Subcutaneous abdominal adipose tissue (tissue), 5 donors: Measurements from ENCODE around the gene ZNF546.

Experiments
- H3K27ac ChIP-seq: one replicate; pipeline ENCODE4 v1.7.0; 2013; ENCODE audit warnings: low read depth, mild to moderate bottlenecking, inconsistent platforms, low read length, moderate library complexity
- H3K27me3 ChIP-seq, 5 donors: one replicate each; pipeline ENCODE4 v1.7.0; 2013; ENCODE audit warnings: low read length in 5 of 5, inconsistent platforms in 1 of 5; ENCODE audit not compliant: control insufficient read depth in 5 of 5, insufficient read depth in 4 of 5
- H3K36me3 ChIP-seq, 5 donors: one replicate each; pipeline ENCODE4 v1.7.0; 2013; ENCODE audit warnings: low read length in 5 of 5; ENCODE audit not compliant: control insufficient read depth in 5 of 5, insufficient read depth in 5 of 5
- H3K4me1 ChIP-seq, 5 donors: one replicate each; pipeline ENCODE4 v1.7.0; 2013; ENCODE audit warnings: low read length in 5 of 5, mild to moderate bottlenecking in 3 of 5, moderate library complexity in 1 of 5; ENCODE audit not compliant: control insufficient read depth in 5 of 5, insufficient read depth in 5 of 5
- H3K4me3 ChIP-seq, 5 donors: one replicate each; pipeline ENCODE4 v1.7.0; 2013; ENCODE audit warnings: low read length in 5 of 5, low read depth in 1 of 5
- H3K9ac ChIP-seq, 5 donors: one replicate each; pipeline ENCODE4 v1.7.0; 2013; ENCODE audit warnings: low read length in 5 of 5, mild to moderate bottlenecking in 4 of 5, moderate library complexity in 3 of 5
- H3K9me3 ChIP-seq, 5 donors: one replicate each; pipeline ENCODE4 v1.7.0; 2013; ENCODE audit warnings: low read length in 5 of 5; ENCODE audit not compliant: control insufficient read depth in 5 of 5
- donor health status: healthy.
- donor health status: healthy.
- donor health status: healthy.
- donor health status: healthy.
- donor health status: healthy.

The ZNF546 gene

DNA sequence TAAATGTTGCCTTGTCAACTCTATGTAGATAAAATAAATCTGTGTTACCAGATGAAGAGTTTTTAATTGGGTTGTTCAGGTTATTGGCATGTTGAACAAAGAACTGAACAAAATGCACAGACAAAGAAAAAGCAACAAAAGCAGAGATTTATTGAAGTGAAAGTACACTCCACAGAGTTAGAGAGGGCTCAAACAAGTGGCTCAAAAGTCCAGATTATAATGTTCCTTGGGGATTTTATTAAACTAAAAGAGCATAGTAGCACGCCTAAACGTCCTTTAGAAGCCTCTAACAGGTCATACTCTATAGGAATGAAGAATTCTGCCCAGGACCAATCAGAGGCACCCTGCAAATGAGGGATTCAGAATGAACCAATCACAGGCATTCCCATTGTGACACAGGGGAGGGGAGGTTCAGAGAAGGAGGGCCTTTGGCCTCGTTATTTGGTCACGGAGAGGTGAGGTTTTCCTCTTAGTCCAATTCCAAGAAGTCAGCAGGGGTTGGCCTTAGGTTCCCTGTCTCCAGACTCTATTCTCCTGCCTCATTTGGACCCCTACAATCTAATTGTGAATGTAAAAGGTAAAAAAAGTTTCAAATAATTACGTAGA is 13.1 kb upstream of the ZNF546 start:
- H3K27ac ChIP-seq: no peak overlapping the region
- H3K9ac ChIP-seq: no peak overlapping the region
- H3K4me1 ChIP-seq: peaks cover 0 to 4% (median 0%) of the 10 kb centered on the region in 5 donors
- peaks cover 5 to 16% (median 14%) of the 10 kb centered on the region in 5 donors for H3K9me3 ChIP-seq
- H3K36me3 ChIP-seq: peaks cover 7 to 38% (median 25%) of the 10 kb centered on the region in 5 donors
- no peaks in the 10 kb centered on the region for H3K27me3 ChIP-seq
- H3K4me3 ChIP-seq: no peak overlapping the region

DNA sequence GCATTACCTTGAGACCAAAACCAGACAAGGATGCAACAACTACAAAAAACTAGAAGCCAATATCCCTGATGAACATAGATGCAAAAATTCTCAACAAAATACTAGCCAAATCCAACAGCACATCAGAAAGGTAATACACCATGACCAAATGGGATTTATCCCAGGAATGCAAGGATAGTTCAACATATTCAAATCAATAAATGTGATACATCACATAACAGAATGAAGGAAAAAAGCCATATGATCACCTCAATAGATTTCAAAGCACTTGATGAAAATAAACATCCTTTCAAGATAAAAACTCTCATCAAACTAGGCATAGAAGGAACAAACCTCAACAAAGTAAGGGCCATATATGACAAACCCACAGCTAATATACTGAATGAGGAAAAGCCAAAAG is 10.2 kb upstream of the ZNF546 start:
- no peaks in the 10 kb centered on the region for H3K4me1 ChIP-seq
- H3K36me3 ChIP-seq: peaks cover under 1 to 11% (median 7%) of the 10 kb centered on the region in 5 donors
- H3K27ac ChIP-seq: no peak overlapping the region
- no peak overlapping the region for H3K4me3 ChIP-seq
- H3K9ac ChIP-seq: no peak overlapping the region
- H3K27me3 ChIP-seq: no peaks in the 10 kb centered on the region
- H3K9me3 ChIP-seq: peaks cover 5 to 16% (median 14%) of the 10 kb centered on the region in 5 donors

DNA sequence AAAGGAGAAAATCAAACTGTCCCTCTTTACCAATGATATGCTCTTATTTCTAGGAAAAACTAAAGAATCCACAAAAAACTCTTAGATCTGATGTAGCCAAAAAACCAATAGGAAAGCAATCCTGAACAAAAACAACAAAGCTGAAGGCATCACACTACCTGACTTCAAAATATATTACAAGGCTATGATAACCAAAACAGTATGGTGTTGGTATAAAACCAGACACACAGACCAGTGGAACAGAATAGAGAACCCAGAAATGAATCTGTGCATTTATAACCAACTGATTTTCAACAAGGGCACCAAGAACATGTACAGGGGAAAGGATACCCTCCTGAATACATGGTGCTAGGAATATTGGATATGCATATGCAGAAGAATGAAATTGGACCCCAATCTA is 9.7 kb upstream of the ZNF546 start:
- H3K4me3 ChIP-seq: no peak overlapping the region
- no peaks in the 10 kb centered on the region for H3K27me3 ChIP-seq
- H3K4me1 ChIP-seq: no peaks in the 10 kb centered on the region
- peaks cover 5 to 16% (median 14%) of the 10 kb centered on the region in 5 donors for H3K9me3 ChIP-seq
- no peak overlapping the region for H3K27ac ChIP-seq
- H3K9ac ChIP-seq: no peak overlapping the region
- H3K36me3 ChIP-seq: peaks cover 0 to 8% (median 5%) of the 10 kb centered on the region in 5 donors

DNA sequence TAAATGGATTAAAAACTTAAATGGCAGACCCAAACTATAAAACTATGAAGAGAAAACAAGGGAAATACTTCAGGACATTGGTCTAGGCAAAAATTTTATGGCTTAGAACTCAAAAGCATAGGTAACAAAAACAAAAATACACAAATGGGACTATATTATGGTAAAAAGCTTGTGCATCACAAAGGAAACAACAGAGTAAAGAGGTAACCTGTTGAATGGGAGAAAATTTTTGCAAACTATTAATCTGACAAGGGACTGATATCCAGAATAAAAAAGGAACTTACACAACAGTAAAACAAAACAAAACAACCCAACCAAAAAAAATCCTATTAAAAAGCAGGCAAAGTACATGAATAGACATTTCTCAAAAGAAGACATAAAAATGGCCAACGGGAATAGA is 9.3 kb upstream of the ZNF546 start:
- Histone ChIP-seq H3K27me3 (no peaks in the 10 kb centered on the region), H3K27ac (no peak overlapping the region), H3K4me1 (no peaks in the 10 kb centered on the region), H3K9me3 (peaks cover 5 to 16% (median 14%) of the 10 kb centered on the region in 5 donors), H3K9ac (no peak overlapping the region), H3K4me3 (no peak overlapping the region), H3K36me3 (peaks cover 0 to 4% (median 1%) of the 10 kb centered on the region in 5 donors)

GRCh38 chr19:39993605-39994004 is 3.3 kb upstream of the ZNF546 start:
- Histone ChIP-seq H3K36me3 (no peaks in the 10 kb centered on the region), H3K9me3 (peaks cover 0 to 9% (median 0%) of the 10 kb centered on the region in 5 donors), H3K4me1 (peaks cover 0 to 22% (median 17%) of the 10 kb centered on the region in 5 donors), H3K9ac (no peak overlapping the region), H3K27ac (no peak overlapping the region), H3K4me3 (no peak overlapping the region), H3K27me3 (no peaks in the 10 kb centered on the region)

DNA sequence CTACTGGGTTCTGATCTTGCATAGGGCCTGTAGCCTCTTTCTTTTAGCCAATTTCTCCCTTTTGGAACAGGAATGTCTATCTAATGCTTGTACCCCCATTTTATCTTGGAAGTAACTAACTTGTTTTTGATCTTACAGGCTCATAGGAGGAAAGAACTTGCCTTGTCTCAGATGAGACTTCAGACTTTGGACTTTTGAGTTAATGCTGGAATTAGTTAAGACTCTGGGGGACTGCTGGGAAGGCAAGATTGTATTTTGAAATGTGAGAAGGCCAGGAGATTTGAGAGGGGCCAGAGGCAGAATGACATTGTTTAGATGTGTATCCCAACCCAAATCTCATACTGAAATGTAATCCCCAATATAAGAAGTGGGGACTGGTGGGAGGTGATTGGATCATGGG is 2.5 kb upstream of the ZNF546 start:
- Histone ChIP-seq H3K36me3 (no peaks in the 10 kb centered on the region), H3K9me3 (peaks cover 0 to 9% (median 0%) of the 10 kb centered on the region in 5 donors), H3K4me1 (peaks cover 0 to 22% (median 17%) of the 10 kb centered on the region in 5 donors), H3K9ac (no peak overlapping the region), H3K27me3 (no peaks in the 10 kb centered on the region), H3K27ac (no peak overlapping the region), H3K4me3 (no peak overlapping the region)

GRCh38 chr19:39995794-39996193 is 1.1 kb upstream of the ZNF546 start:
- peak overlapping the region in 1 of 5 donors; percentile 98 for H3K9ac ChIP-seq
- H3K9me3 ChIP-seq: peaks cover 0 to 9% (median 0%) of the 10 kb centered on the region in 5 donors
- H3K27me3 ChIP-seq: no peaks in the 10 kb centered on the region
- peaks cover 0 to 22% (median 17%) of the 10 kb centered on the region in 5 donors for H3K4me1 ChIP-seq
- H3K36me3 ChIP-seq: peaks cover 0 to 7% (median 0%) of the 10 kb centered on the region in 5 donors
- no peak overlapping the region for H3K27ac ChIP-seq
- peak overlapping the region in 4 of 5 donors; percentile 86 to 91 (median 90) for H3K4me3 ChIP-seq

GRCh38 chr19:39996218-39996810 is 546 bp upstream of the ZNF546 start:
- peaks cover 0 to 9% (median 0%) of the 10 kb centered on the region in 5 donors for H3K9me3 ChIP-seq
- peaks cover 0 to 22% (median 17%) of the 10 kb centered on the region in 5 donors for H3K4me1 ChIP-seq
- peak overlapping the region; percentile 76 to 98 (median 98) for H3K9ac ChIP-seq
- peak overlapping the region; percentile 91 for H3K27ac ChIP-seq
- no peaks in the 10 kb centered on the region for H3K27me3 ChIP-seq
- peak overlapping the region; percentile 86 to 91 (median 89) for H3K4me3 ChIP-seq
- H3K36me3 ChIP-seq: peaks cover 0 to 7% (median 0%) of the 10 kb centered on the region in 5 donors

DNA sequence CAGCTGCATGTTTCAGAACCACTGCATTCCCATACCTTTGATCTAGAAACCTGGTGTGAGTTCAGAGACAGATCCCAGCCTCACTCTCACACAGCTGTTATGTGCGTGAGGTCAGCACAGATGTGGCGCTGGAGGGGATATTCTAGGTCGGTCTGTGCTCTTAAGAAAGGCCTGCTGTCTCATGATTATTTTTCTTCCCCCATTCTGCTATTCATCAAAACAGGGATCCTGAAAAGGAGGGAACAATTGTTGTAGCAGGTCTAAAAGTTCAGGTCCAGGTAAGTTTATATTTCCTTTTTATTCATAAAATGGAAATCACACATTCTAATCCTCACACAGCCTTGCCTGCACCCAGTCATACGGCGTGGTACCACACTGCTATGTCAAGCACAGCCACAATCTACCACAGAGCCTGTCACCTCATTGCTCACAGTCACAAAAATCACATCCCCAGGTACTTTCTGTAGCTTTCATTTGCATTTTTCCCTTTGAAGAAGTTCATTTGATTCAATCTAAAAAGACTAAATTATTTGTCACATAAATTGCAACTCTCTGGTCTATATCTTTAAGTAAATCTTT is 867 bp downstream of the ZNF546 start:
- H3K9me3 ChIP-seq: peaks cover 0 to 9% (median 0%) of the 10 kb centered on the region in 5 donors
- peak overlapping the region; percentile 91 for H3K27ac ChIP-seq
- H3K36me3 ChIP-seq: peaks cover 0 to 7% (median 3%) of the 10 kb centered on the region in 5 donors
- H3K9ac ChIP-seq: peak overlapping the region; percentile 76 to 98 (median 98)
- H3K4me3 ChIP-seq: peak overlapping the region; percentile 83 to 91 (median 89)
- H3K27me3 ChIP-seq: no peaks in the 10 kb centered on the region
- peaks cover 0 to 22% (median 17%) of the 10 kb centered on the region in 5 donors for H3K4me1 ChIP-seq

- no peak overlapping the region for H3K27ac ChIP-seq
- H3K36me3 ChIP-seq: peaks cover 0 to 7% (median 3%) of the 10 kb centered on the region in 5 donors
- H3K4me1 ChIP-seq: peaks cover 0 to 22% (median 17%) of the 10 kb centered on the region in 5 donors
These were observed 1.6 kb downstream of the ZNF546 start for GRCh38 chr19:39998501-39998900.

More at GRCh38 chr19:39998501-39998900, 1.6 kb downstream of the ZNF546 start:
- Histone ChIP-seq H3K4me3 (no peak overlapping the region), H3K9ac (peak overlapping the region in 1 of 5 donors; percentile 9), H3K9me3 (peaks cover 0 to 5% (median 0%) of the 10 kb centered on the region in 5 donors), H3K27me3 (no peaks in the 10 kb centered on the region)
